Right hindlimb (tissue), 1 donor: ENCODE data around the gene PDCL3.

Experiments used
- DNase-seq: peaks from one replicate; pipeline ENCODE4 v3.0.0-alpha.2; 2018

Gene PDCL3

GRCh38 chr2:100562613-100563406, at the start of gene PDCL3:
PDCL3 (plus strand) TSS chr2:100562993; CDS start chr2:100563068, 75 bp downstream.
- peak; percentile 97 for DNase-seq

GRCh38 chr2:100513650-100514049, 49.1 kb upstream of the PDCL3 start:
- no peak for DNase-seq

GRCh38 chr2:100517556-100517955, 45.2 kb upstream of the PDCL3 start:
- no peak for DNase-seq

GRCh38 chr2:100518801-100519200, 44.0 kb upstream of the PDCL3 start:
- no peak for DNase-seq

GRCh38 chr2:100520224-100520623, 42.6 kb upstream of the PDCL3 start:
- DNase-seq: no peak

GRCh38 chr2:100522430-100522829, 40.4 kb upstream of the PDCL3 start:
- DNase-seq: no peak

GRCh38 chr2:100524331-100524730, 38.5 kb upstream of the PDCL3 start:
- DNase-seq: no peak

- DNase-seq: no peak
Observed at GRCh38 chr2:100526868-100527267, 35.9 kb upstream of the PDCL3 start.

GRCh38 chr2:100527440-100528015, 35.3 kb upstream of the PDCL3 start:
- no peak for DNase-seq

GRCh38 chr2:100529176-100529575, 33.6 kb upstream of the PDCL3 start:
- DNase-seq: no peak

GRCh38 chr2:100529900-100530299, 32.9 kb upstream of the PDCL3 start:
- no peak for DNase-seq

- no peak for DNase-seq
Observed at GRCh38 chr2:100535855-100536254, 26.9 kb upstream of the PDCL3 start.

- no peak for DNase-seq
Observed at GRCh38 chr2:100537918-100538317, 24.9 kb upstream of the PDCL3 start.

GRCh38 chr2:100539221-100539620, 23.6 kb upstream of the PDCL3 start:
- DNase-seq: no peak

GRCh38 chr2:100541404-100541803, 21.4 kb upstream of the PDCL3 start:
- no peak for DNase-seq

GRCh38 chr2:100542418-100542817, 20.4 kb upstream of the PDCL3 start:
- no peak for DNase-seq

GRCh38 chr2:100544911-100545596, 17.7 kb upstream of the PDCL3 start:
- DNase-seq: peak; percentile 26

GRCh38 chr2:100546469-100546868, 16.3 kb upstream of the PDCL3 start:
- no peak for DNase-seq

GRCh38 chr2:100548771-100549170, 14.0 kb upstream of the PDCL3 start:
- DNase-seq: no peak

GRCh38 chr2:100551303-100551702, 11.5 kb upstream of the PDCL3 start:
- no peak for DNase-seq

- no peak for DNase-seq
Observed at GRCh38 chr2:100554798-100555407, 7.9 kb upstream of the PDCL3 start.

GRCh38 chr2:100556746-100557145, 6.0 kb upstream of the PDCL3 start:
- DNase-seq: no peak

- no peak for DNase-seq
Observed at GRCh38 chr2:100560216-100560830, 2.5 kb upstream of the PDCL3 start.
